CD4-positive, alpha-beta T cell treated with Interleukin-6 for 4 hours (primary cell): ENCODE results near the gene CPA4.

Experiments
- DNase-seq: peaks from one replicate; pipeline ENCODE4 v3.0.0-alpha.2; 2020; ENCODE audit warnings: mixed read lengths

CPA4 gene

DNA sequence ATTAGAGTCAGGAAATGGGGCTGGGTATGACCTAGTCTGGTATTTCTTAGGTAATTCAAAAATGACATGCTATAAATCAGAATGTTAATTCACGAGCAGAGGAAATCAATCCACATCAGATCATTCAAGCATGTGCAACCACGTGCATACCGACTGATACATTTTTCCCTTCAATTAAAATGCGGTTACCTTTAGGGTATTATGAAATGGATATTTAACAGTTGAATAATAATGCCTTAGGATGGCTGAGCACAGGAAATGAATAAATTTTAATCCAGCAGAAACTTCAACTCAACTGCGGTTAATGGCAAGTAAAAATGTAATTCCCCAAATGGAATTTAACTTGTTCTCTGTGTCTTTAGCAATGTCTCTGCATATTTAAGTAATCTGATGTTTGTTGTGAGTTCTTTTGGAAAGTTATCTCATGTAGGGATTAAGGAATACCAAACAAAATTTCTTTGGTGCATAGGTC is 17.1 kb upstream of the CPA4 start:
- DNase-seq, result no peak

DNA sequence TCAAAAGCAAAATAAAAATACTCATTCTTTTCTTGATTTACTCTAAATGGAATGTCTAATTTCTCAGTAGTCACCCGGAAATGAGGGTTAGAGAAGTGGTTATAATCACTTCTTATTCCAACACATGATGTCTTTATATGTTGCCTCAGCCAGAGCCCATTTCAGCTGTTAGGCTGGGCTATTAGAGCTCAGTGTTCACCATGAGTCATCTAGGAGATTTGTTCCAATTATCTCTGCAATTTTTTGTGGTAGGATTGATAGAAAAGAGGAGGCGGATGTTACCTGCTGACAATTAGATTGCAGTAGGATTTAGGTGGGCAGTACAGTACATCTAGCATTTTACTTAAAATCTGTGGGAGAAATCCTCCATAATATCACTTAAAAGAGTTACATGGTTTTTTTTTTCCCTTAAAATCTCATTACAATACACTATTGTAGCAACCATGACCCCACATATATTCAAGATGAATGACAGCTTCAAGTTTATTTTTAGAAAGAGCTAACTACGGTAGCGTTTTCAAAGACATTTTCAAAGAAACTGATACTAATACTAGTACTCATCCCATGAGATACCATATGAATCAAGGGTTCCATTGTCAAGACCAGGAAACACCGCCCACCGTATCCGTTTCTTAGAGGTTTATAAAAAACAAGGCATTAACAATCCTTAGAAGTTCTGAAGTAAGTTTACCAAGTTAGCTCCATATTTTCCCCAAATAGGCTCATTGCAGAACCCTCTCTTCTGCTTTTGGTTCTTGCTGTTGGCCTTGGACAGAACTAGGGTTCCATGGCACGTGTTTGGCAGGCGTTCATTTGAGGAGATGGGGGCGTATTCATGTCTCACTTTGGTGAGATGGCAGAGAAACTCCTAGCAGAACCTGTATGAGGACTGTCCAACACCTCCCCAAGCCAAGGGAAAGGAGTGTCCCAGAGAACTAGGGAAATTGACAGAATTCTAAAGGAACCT is 15.9 kb upstream of the CPA4 start:
- no peak for DNase-seq

DNA sequence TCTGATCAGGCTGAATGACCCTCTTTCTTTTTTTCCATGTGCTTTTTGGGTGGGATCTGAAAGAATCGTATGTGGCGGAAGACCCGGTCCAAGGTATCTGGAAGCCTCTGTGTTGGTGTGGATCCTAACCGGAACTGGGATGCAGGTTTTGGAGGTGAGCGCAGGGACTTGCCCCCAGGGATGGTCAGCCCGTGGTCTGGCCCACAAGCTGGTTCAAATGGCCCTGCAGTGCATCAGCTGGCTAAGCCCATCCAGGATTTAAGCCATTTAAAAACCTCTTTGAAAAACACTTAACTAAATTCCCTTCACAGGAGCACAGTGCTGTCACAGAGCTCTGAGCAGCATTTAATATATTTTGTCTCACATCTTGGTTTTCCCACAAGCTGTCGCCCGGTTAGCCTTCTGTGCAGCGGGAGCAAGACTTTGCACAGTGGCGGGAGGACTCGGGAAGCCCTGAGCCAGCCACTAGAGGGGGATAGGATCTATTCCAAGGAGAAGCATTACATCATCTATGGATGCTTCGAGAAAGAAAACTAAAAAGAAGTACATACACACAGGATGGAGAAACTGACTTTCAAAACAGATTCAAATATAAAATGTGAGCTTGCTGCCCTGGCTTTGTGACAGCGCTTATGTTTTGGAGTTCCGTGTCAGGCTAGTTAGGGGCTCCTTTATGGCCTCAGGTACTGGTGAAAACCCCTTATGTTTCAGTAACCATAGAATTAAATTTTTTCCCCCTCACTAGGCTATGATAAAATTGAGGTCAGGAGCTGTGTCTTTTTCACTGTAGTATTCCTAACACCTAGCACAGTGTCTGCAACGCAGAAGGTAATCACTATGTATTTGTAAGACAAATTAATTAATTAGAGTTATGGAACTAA is 15.0 kb upstream of the CPA4 start:
- DNase-seq, result no peak

DNA sequence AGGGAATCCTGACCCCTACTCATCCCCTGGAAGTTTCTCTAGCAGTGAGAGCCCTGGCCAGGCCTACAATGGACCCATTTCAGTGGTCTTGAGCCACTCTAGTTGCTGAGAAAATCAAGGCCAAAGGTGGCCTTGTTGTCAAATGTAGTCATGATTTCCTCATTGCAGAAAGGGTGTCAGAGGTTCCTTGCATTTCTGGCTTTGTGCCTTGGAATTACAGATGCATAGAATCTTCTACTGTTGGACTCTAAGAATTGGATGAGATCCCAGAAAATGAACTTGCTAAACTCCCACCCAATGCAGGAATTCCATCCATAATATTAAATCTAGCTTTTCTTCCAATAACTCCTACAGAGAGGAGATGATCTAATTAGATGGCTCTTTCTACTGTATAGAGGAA is 14.1 kb upstream of the CPA4 start:
- DNase-seq, result no peak

DNA sequence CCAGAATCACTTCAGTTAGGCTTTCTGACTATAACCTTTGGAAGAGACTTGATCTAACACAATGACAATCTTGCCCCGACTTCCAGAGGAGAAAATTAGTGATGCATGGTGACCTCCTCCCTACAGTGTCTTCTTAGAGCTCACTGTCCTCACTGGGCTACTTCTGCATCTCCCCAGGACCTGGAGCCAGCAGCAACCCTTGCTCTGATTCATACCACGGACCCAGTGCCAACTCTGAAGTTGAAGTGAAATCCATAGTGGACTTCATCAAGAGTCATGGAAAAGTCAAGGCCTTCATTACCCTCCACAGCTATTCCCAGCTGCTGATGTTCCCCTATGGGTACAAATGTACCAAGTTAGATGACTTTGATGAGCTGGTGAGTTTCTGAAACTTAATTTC is 13.7 kb upstream of the CPA4 start:
- no peak for DNase-seq

DNA sequence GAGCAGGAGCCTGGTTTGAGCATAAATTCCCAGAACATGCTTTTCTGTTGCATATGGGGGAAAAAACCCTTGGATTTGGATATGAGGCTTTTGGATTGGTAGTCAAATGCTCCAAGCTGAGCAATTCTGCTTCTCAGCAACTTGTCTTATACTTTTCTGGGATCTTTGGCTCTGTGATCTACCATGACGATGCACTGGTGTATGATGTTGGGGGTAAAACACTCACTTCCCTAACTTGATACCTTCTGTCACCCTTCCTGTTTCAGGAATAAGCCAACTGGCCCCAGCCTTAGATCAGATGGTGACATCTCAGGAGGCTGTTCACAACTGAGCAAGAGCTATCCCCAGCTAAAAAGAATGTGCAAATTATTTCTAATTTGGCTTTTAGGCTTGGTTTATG is 13.1 kb upstream of the CPA4 start:
- no peak for DNase-seq

DNA sequence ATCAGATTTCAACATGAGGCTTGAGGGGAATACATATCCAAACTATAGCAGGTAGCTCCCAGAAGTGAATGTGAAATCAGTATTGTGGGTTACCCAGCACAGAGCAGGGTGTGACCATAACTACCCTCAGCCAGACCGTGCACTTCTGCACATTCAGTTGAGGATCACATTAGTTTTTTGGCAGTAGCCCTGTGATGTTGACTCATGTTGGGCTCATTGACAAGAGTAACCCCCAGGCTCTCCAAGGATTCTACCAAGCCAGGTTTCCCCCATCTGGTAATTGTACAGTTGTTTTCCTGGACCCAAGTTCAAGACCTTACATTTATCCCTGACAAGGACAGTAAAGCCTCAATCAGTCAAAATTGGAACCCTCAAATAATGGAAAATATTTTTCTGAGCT is 11.7 kb upstream of the CPA4 start:
- no peak for DNase-seq

DNA sequence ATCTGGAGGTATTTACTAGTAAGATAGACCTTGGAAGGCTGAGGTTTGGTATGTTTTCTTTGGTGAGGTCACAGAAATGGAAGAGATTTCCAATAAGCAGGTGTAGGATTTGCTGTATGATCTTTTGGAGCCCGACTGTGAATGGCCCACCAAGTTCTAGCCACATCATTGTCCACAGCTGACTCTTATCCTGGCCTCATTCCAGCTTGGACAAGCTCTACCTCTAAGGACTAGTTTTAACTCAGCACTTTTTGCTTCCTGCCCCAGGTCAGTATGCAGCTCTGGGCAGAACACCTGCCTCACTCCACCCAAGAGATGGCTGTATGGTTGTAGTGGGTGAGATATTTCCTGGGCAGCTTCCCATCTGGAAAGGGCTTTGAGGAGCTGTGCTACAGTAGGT is 6.1 kb upstream of the CPA4 start:
- DNase-seq, result no peak

DNA sequence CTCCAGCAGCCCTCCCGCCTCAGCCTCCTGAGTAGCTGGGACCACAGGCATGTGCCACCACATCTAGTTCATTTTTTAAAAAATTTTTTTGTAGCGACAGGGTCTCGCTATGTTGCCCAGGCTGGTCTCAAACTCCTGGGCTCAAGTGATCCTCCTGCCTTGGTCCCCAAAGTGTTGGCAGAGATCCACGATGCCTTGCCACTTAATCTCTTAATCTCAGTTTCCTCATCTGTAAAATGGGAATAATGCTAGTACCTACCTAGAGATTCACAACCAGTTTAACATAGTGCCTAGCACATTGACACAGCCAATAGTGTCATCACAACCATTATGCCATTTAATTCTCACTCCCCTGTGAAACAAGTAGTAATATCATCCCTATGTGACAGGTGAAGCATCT is 4.8 kb upstream of the CPA4 start:
- DNase-seq, result no peak

DNA sequence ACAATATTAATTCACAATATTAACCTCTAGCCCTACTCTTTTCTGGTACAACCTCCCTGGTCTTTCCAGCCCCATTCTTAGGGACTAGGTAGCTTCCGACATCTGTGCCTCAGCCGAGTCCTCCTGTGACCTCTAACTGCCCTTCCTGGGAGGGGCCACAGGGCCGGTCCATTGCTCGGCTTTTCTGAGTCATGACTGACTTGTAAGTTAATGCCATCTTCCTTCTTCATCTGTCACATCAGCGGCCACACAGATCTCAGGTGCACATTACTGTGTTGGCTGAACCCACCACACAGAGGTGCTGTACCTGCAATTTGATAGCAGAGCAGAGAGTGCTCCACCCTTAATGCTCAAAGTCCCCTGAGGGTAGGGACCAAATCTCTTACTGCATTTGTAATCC is 4.1 kb upstream of the CPA4 start:
- no peak for DNase-seq

DNA sequence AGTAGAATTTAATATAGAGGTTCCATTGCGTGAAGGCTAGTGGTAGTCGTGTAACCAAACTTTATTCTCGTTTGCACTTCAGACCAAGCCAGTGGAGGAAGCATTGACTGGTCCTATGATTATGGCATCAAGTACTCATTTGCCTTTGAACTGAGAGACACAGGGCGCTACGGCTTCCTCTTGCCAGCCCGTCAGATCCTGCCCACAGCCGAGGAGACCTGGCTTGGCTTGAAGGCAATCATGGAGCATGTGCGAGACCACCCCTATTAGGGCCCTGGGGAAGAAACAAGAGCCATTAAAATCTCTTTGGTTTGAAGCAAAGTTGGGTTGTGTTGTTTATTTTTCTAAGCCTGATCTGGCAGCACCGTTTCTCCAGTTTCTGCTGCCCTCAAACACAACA is 3.5 kb upstream of the CPA4 start:
- DNase-seq, result no peak

DNA sequence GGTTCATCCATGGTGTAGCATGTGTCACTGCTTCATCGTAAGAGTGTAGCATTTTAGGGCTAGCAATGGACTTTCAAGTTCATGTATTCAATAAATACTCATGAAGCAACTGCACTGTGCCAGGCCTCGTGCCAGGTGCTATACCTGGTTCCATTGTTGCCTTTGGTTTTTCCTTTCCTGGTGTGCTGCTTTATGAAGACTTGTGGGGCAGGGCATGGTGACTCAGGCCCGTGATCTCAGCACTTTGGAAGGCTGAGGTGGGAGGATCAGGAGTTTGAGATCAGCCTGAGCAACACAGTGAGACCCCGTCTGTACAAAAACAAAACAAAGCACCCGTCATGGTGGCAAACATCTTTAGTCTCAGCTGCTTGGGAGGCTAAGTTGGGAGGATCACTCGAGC is 2.2 kb upstream of the CPA4 start:
- DNase-seq, result no peak

DNA sequence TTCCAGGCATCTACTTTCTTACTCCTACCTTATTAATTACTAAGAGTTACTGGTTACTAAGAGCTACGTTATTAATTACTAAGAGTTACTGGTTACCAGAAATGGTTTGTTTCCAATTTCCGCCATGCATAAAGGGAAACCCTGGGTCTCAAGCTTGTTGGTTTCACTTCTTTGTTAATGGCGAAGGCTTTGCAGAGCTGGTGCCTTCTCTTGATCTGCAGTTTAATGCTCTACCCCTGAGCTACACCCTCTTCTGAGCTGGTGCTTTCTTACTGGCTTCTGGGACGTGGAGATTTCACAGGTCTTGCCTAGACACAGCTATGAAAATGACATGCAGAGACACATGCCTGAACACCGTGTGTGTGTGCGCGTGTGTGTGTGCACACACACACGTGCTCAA is 560 bp downstream of the CPA4 start:
- no peak for DNase-seq

DNA sequence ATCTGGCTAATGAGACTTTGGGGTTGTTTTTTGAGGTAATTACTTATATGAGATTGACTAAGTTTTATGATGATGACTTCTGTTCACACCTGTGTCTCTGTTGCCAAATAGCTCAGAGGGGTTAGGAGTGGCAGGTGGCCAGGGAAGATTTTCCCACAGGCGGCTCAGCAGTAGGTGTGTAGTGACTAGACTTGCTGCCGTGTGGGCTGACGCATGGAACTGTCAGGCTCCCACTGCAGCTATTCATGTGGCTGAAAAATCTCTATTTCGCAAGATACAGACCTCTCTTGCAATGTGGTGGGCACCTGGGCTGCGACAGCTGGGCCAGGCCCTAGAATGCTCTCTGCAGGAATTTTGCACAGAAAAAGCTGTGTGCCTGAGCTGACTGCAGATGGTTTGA is 1.4 kb downstream of the CPA4 start:
- no peak for DNase-seq

DNA sequence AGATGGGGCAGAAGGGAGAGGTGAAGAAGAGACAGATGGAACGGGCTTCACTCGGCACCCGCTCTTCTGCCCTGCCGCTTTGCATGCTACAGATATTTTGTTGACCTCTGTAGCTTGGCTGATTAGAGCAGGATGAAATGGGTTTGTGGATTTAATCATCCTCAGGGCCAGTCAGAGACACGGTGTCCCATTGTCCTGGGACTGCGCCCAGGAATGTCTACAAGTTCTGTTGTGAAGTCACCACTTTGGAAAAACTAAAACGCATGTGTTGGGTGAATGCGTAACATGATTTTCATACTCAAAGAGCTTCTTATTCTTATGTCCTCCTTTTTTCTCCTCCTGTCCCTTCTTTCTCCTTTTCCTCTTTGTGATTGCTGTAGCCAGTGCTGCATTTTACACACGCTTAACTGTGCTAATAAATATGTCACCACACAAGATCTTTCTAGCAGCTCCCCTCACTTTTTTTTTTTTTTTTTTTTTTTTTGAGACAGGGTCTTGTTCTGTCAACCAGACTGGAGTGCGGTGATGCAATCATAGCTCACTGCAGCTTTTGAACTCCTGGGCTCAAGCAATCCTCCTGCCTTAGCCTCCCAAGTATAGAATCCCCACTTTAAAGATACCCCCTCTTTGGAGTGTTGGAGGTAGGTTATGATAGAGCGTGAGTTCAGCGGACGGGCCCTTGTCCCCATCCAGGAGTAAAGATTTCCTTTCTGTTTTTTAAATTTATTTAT is 3.4 kb downstream of the CPA4 start:
- no peak for DNase-seq

DNA sequence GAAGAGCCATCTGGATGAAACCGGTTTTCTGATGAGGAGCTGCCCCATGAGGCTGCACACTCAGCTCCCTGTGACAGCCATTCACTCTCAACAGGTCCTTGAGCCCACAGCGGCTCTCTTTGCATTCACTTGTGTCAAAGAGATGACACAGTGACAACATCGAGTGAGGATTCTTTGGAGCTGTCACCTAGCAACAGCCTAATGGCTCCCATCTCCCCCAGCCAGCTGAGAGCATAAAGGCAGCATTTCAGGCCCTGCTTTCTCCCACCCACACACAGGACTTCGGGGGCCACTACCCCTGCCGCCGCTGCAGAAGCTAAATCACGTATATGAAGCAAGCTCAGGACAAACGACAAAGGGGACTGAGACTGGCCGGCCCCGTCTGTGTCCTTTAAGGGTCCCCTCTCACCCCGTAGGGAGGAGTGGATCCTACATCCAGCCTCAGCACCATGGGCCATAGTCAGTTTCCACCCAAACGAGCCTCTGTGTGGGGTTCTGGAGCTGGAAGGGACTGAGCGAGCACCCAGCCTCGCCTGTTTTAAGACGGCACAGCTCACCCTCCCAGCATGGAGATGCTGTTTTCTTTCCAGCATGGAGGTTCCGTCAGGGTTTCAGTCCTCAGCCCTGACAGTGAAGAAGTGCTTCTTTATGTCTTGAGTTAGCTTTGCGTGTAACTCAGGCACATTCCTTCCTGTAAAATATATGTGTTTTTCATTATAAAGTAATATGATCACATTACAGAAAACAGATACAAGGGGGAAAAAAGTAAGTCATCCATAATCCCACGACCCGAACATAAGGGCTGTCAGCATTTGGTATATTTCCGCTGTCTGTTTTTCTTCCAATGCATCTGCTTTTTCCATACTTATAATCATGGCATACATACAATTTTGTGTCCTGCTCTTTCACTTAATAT is 4.9 kb downstream of the CPA4 start:
- no peak for DNase-seq

DNA sequence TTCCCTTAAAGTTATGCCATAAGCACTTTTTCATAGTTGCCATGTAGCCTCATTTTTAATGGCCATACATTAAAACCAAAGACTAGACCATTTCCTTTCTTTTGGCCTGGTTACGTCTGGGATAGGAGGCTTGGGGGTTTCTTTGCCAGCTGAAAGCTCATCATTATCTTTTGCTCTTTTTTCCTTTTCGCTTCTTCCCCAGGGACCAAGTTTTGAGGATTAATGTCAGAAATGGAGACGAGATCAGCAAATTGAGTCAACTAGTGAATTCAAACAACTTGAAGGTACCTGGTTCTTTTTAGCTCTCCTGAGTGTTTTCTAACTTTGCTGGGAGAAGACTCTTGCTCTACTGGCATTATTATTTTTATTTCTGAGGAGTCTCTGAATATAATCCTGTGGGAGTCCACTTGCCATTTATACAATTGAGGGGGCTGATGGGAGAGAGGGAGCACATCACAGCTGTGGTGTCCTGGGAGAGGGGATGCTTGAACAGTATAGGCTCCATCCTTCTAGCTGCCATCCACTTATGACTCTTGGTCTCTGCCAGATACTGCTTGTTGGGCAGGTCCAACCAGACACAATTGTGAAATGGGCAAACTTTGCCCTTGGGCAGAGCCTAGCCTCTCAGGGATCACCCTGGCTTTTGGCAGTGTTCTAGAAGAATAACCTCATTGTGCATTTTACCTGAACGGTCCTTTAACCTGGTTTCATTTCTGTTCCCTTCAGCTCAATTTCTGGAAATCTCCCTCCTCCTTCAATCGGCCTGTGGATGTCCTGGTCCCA is 5.8 kb downstream of the CPA4 start:
- DNase-seq, result no peak

DNA sequence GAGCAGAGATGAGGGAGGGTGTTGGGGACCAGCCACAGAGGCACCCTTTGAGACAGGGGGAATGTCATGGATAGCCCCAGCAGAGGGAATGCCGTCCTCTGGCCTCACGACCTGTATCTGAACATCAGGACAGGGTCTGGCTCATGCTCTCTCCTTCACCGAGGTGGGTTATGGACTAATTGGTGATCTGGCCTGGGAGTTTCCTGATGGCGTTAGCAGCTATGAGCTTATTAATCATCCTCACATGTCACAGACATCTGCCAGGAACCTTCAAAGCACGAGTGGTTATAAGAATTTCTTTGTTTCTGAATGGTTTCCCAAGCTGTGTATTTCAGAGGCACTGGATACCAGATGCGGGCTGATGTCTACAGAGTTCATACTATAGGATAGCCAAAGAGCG is 6.9 kb downstream of the CPA4 start:
- no peak for DNase-seq

DNA sequence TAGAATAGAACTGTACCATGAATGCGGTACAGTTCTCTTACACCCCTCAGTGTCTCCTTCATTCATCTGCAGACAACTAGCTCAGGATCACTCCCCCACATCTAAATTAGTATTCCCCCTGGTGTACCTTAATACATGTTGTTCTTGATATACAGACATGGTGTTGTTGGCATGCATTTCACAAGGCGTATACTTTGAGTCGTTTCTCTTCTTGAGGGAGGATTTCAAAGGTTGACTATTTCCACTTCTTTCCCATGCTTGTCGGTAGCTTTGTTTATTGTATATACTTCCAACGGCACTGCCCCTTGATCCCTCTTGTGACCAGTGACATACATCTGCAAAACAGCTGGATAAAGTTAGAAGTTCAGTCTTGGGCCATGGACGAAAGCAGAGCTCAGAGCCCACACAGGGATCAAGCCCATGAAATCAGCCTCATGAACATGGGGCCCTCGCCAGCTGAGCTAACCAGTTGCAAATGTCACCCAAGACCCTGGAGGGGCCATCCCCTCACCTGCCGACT is 8.6 kb downstream of the CPA4 start:
- no peak for DNase-seq

DNA sequence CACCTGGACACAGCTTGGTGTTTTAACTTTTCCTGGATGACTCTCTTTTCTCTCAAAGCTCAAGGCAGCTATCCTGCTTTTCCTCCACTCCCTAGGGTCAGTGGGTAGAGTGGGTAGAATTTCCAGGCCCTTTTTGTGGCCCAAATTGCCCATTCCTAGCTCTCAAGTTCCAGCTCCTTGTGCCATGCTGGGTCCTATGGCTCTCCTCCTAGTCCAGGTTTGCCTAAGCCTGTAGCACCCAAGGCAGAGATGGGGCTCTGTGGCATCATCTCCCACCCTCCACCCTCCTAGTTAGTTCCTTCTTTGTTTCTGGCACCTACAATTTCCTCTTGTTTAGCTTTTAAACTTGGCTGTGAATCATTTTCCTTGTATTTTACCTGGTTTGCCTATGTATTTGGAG is 9.7 kb downstream of the CPA4 start:
- no peak for DNase-seq

DNA sequence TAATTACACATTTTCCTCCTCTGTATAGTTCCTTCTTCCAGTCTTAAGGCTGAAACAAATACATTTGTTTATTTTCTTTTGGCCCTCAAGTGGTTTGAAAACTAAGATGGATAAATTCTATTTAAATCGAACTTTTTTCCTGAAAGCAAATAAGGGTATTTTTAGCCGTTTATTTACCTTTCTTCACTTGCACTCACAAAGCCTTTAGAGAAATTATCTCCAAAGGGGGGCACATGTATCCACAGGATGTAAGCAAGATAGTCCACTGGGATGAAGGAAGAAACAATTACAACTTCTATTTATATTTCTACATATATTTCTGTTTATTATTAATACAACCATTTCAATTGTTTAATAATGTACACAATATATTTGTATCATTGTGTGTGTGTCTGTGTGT is 10.2 kb downstream of the CPA4 start:
- DNase-seq, result no peak
